Ishikawa (cell line): ENCODE results near the gene TXK.

Experiments
- EGR1 ChIP-seq: IDR thresholded peaks from 2 replicates; pipeline ENCODE4 v1.6.1; 2012
- EP300 ChIP-seq: IDR thresholded peaks from 2 replicates; pipeline ENCODE4 v1.6.1; 2012; ENCODE audit warnings: borderline replicate concordance
- RAD21 ChIP-seq: IDR thresholded peaks from 2 replicates; pipeline ENCODE4 v1.6.1; 2012; ENCODE audit warnings: low read depth
- TAF1 ChIP-seq: IDR thresholded peaks from 2 replicates; pipeline ENCODE4 v1.6.1; 2012; ENCODE audit warnings: low read depth, mild to moderate bottlenecking
- YY1 ChIP-seq: IDR thresholded peaks from 2 replicates; pipeline ENCODE4 v1.6.1; 2012; ENCODE audit warnings: low read depth
- TF ChIP-seq, protein P1 (sequence below): IDR thresholded peaks from 2 replicates; pipeline ENCODE4 v1.6.1; 2012; ENCODE audit warnings: low read depth, mild to moderate bottlenecking
- TF ChIP-seq, protein P2 (sequence below): IDR thresholded peaks from 2 replicates; pipeline ENCODE4 v1.6.1; 2012

DNA sequence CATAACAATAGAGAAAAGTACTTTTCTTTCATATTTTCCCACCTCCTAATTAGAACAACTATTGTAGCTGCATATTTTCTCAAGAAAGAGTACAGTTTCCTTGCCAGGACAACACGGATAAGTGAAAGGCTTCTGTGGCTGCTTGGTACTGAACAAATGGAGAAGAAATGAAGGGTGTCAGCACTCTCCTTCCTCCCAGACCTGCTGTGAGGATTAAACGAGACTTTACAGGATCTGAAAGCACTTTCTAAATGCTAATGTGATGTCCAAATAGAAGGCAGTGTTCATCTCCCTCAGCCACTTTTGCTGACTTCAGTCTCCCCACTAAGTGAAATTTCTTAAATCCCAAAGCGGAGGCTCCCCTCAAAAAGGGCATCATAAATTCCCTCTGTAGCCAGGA, 103.6 kb downstream of the TXK start:
- TF ChIP-seq, protein P1, sequence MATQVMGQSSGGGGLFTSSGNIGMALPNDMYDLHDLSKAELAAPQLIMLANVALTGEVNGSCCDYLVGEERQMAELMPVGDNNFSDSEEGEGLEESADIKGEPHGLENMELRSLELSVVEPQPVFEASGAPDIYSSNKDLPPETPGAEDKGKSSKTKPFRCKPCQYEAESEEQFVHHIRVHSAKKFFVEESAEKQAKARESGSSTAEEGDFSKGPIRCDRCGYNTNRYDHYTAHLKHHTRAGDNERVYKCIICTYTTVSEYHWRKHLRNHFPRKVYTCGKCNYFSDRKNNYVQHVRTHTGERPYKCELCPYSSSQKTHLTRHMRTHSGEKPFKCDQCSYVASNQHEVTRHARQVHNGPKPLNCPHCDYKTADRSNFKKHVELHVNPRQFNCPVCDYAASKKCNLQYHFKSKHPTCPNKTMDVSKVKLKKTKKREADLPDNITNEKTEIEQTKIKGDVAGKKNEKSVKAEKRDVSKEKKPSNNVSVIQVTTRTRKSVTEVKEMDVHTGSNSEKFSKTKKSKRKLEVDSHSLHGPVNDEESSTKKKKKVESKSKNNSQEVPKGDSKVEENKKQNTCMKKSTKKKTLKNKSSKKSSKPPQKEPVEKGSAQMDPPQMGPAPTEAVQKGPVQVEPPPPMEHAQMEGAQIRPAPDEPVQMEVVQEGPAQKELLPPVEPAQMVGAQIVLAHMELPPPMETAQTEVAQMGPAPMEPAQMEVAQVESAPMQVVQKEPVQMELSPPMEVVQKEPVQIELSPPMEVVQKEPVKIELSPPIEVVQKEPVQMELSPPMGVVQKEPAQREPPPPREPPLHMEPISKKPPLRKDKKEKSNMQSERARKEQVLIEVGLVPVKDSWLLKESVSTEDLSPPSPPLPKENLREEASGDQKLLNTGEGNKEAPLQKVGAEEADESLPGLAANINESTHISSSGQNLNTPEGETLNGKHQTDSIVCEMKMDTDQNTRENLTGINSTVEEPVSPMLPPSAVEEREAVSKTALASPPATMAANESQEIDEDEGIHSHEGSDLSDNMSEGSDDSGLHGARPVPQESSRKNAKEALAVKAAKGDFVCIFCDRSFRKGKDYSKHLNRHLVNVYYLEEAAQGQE, result no peak
- TF ChIP-seq EP300 (no peak), YY1 (no peak), TAF1 (no peak), RAD21 (no peak), EGR1 (no peak)
- TF ChIP-seq, protein P2, sequence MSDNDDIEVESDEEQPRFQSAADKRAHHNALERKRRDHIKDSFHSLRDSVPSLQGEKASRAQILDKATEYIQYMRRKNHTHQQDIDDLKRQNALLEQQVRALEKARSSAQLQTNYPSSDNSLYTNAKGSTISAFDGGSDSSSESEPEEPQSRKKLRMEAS, result no peak
